HG02588 (cell line): ENCODE measurements around the gene RCOR1.
"Not testable (repeated sequence)": the region's sequence is repeated elsewhere in the genome, so short reads cannot be mapped to it uniquely, and the experiment has no call there.

Experiments
- ATAC-seq: cut with Tn5 transposase; IDR thresholded peaks from one replicate; pipeline ENCODE4 v1.9.1; 2021; ENCODE audit warnings: mild to moderate bottlenecking, moderate library complexity; ENCODE audit not compliant: unreplicated experiment

RCOR1 gene

DNA sequence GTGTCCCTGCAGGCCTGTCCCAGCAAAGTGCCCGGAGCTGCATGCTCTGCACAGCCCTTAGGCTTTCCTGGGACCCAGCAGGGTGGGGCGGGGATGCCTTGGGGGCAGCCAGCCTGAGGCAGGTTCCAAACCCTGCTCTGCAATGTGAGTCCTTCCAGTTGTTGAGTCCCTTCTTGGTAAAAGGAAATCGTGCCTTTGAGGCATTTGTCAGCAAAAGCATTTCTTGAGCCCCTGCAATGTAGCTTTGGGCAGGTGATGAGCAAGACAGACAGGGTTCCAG, 146.7 kb downstream of the RCOR1 start:
- no peak for ATAC-seq

DNA sequence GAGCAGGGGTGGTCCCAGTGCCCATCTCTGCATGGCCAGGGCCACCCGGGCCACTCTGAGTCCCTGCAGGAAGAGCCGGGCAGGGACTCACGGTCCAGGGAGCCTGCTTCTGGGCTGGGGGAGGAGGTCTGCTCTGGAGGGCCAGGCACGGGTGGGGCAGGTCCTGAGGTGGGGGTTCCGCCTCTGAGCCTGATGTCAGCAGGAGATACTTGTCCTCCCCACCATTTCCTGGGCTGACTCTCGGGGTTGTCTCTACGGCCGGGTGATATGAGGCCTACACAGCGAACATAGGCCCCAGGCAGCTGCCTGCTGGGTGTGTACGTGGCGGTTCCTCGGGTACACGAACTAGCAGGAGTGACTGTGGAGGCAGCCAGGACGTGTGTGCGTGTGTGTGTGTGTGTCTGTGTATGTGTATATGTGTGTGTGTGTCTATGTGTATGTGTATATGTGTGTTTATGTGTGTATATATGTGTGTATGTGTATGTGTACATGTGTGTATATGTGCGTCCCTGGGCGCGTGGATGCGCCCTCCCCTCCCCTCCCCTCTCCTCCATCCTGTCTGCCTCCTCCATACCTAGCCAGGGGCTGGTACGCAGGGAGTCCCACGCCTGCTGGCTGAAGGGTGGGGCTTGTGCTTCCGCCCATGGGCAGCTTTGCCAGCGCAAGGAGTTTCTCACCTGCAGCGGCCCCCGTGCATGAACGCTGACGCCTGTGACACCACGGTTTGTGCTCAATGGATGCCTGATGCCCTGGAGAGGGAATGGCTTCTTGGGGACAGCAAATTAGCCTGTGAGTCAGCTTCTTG, 154.4 kb downstream of the RCOR1 start:
- ATAC-seq, result no peak

DNA sequence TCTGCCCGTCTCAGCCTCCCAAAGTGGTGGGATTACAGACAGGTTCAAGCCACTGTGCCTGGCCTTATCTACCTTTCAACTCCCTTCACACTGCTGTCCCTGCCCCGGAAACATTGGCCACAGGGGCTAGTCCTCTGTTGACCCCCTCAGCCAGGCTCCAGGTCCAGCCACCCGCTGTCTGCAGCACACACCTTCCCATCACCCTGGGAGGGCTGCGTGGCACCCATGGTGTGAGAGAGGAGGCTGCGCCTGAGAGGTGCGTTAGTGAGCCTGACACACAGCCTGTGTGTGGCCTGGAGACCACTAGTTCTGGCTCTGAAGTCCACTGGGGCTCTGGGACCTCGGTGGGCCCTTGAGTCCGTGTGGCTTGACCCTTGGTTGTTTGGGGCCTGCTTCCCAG, 156.4 kb downstream of the RCOR1 start:
- ATAC-seq, result no peak

DNA sequence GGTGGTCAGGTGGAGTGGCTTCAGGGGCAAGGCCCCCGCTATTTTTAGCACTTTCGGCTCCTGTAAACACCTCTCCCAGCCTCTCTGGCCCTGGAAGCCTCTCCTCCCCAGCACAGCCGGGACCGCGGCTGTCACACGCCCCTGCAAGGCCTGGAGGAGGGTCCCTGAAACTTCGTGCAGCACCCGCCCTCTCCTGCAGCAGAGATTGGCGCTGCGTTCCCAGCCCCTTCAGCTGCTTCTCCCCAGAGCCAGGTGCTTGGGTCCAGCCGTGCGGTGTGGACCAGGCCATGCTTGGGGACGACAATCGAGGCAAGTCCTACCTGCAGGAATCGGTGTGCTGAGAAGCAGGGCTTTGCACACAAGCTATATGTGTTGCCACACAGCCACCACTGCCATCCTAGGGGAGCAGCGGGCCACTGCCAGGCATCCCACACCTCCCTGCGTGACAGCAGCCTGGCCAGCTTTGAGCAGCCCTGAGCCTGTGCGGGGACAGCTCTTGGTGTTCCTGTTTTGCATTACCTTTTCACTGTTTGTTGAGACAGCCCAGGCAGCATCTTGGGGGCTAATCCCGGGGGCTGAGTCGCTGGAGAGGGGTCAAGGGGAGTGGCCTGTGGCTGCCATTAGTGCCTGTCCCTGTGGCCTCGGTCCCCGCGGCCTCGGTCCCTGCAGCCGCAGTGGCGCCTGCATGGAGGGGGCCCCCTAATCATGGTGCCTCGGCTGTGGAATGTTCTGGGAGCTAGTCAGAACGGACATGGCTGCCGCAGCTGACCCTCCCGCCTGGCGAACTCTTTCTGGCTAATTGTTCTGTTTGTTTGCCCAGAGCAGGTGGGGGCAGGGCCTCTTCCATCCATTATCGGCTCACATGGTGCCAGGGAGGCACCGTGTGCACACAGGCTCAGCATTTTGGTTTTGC, 157.2 kb downstream of the RCOR1 start:
- ATAC-seq, result no peak

DNA sequence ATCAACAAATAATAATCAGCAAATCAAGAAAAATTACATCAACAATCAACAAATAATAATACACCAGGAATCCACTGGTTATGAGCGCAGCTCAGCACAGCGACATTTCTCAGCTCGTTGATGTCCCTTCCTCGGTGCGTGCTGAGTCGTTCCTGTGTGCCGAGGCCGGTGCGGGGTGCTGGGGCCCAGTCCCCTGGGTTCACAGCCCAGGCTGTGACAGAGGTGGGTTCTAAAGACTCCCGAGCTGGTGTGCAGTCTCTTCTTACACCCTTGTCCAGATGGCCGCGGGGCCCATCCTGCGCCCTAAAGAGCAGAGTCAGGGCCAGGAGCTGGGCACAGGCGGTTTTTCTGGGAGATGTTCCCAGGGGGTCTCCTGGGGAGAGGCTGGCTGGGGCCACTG, 157.9 kb downstream of the RCOR1 start:
- ATAC-seq, result no peak

DNA sequence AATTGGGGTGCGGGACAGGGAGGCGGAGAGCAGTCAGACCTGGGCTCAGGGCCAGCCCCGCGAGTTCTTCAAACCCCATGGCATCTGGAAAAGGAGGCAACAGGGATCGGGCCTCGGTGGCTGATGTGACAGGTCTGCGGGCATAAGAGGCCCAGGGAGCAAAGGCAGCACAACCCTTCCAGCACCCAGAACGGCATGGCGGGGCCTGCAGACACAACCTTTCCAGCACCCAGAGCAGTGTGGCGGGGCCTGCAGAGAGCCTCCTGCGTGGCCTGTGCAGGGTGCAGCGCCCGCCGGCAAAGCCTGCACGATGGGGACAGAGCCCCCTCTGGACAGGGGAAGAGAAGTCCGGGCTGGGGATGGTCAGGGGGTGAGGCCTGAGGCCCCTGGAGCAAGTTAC, 158.6 kb downstream of the RCOR1 start:
- no peak for ATAC-seq

DNA sequence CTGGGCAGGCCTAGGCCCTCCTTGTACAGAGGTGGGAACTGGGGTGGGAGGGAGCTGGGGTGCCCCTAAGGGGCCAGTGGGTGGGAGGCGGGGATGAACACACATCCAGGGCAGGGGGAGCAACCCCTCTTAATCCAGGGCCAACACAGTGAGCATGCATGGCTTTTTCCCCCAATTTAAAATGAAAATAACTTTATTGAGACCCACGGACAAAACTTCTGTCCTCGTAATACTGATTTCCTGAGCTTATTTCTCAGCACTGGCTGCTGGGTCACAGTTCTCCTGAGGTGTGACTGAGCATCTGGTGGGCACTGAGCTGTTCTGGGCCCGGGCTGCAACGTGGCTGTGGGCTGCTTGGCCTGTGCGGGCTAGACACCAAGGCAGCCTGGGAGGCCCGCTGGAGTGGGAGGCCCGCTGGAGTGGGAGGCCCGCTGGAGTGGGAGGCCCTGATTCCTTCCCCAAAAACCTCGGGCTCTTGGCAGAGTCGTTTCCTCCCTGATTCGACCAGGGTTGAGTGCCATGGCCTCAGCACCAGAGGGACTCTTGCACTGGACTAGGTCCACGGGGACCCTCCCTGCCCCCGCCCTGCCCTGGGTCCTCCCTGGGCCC, 159.9 kb downstream of the RCOR1 start:
- no peak for ATAC-seq

DNA sequence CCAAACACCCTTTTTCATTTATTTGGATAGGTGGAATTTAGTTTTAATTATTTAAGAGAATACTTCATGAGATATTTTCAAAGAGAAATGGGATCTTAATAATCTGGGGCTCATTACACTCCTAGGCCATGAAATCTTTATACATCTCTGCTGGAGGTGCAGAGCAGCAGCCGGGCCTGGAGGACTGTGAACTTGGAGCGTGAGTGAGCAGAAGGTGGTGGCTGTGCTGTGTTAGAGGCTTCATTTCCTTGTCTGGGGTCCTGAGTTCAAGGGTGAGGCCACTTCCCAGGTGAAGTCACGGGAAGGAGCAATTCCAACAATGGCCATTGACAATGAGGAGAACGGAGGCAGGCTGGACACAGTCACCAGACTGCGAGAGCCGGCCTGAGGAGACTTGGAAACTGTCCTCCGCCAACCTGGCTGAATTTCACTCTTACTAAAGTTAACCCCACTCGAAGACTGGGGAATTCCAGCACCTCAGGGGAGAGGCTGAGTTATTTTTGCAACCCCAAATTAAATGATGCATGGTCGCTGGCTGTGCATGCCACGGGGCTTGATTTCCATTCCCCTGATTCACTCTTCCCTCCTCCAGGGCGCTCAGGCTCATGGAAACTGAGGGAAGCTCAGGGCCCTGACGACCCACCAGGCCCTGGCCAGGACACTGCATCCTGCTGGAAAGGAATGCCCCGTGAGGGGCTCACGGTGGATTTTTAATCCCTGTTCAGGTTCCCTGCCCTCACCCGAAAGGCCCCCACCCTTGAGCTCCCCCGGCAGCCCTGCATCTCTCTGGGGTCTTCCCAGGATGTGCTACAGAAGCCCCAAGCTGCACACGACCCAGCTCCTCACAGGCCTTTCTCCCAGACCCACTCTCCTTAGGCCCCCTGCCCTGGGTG, 162.2 kb downstream of the RCOR1 start:
- no peak for ATAC-seq

DNA sequence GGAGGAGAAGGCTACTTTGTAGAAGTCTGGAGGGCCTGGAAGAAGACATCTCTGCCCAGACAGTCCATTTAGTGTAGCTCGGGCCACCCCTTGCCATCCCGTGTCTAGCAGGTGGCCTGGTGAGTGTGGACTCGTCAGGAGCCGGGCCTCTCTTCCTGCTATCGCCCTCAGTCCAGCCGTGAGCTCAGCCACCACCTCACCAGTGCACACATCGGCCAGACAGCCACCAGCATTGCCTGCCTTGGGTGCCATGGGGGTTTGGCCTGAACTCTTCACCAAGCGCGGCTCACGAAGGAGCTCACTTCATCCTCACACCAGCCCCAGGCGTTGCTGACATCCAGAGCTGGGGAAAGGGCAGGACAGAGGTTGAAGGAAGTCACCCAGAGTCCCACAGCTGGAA, 165.2 kb downstream of the RCOR1 start:
- ATAC-seq, result no peak

DNA sequence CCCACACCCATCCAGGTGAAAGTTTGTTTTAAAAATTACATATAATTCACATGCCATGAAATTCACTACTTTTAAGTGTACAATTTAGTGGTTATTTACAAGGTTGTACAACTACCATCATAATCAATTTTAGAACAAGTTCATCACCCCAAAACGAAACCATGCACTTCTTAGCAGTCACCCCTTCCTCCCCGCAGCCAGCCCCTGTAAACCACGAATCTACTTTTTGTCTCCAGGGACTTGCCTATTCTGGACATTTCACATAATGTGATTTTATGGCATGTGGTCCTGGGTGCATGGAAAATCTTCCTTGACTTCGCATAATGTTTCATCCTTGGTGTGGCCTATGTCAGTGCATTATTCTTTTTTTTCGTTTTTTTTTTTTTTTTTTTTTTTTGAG, 165.6 kb downstream of the RCOR1 start:
- no peak for ATAC-seq

DNA sequence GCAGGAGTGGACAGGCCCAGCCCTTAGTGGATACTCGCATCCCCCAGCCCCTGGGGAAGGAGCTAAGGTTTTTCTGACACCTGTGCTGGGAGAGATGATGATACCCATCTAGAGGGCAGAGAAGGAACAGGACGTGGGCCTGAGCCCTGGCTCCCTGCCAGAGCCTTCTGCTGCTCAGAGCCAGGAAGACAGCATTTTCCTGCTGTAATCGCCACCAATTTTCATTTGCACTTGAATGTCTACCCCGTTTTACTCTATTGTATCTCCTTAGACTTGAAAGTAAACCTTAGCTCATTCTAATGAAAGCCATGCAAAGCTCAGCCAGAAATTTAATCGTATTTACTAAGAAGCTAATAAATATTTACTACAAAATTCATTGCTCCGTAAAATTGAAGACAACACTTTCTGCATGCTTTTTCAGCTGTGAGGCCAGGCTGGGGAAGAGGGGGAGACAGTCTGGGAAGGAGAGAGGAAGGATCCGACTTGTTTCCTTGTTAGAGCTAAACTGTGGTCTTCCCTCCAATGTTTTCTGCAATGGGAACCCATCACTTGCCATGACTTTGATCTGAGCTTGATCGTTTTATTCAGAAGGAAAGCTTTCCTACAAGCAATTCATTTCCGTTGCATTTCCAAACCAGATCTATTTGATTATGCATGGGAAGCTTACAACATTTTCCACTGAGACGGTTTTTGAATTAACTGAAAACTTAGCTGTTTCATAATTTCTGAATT, 167.2 kb downstream of the RCOR1 start:
- no peak for ATAC-seq

DNA sequence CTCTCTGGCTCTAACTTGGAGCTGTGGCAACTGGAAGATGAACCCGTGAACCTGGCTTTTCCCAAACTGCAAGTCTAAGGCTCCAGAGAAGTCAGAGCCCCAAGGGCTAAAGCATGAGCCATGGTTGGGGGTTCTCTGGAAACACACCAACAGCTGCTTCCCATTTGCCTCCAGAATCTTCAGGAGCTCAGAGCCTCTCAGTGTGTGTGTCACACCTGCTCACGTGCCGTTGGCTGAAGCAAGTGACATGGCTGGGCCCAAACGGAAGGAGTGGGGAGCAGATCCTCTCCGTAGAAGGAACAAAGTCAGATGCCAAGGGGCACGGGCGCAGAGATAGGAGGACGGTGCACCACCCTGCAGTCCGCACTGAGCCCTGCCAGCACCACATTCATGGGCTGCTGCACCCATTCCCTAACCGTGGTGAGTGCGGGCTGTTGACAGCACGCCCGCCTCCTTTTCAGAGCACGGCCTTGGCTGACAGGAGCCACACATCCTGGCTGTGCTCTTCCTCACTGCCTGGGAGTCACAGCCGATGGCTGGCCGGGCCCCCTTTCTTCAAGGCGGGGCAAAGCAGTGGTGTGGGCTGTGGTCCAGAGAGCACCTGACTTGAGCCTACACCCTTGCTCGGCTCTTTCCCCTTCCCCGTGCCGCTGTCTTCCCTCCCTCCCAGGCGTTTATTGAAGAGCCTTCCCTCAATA, 168.2 kb downstream of the RCOR1 start:
- no peak for ATAC-seq

DNA sequence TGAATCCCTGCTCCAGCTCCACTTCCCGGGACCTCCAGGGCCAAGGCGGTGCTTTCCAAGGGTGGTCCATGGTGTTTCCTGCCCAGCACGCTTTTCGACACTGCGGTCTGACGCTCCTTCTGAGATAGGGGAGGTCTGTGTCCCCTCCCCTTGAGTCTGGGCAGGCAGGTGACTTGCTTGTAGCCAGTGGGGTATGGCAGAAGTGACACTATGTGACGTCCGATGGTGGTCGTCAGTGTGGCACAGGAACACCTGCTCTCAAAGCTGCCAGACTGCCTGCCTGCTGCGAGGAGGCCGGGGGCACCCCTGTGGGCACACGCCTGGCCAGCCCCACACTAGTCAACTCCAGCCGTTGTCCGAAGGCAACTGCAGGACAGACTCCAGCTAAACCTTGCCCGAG, 168.8 kb downstream of the RCOR1 start:
- no peak for ATAC-seq

DNA sequence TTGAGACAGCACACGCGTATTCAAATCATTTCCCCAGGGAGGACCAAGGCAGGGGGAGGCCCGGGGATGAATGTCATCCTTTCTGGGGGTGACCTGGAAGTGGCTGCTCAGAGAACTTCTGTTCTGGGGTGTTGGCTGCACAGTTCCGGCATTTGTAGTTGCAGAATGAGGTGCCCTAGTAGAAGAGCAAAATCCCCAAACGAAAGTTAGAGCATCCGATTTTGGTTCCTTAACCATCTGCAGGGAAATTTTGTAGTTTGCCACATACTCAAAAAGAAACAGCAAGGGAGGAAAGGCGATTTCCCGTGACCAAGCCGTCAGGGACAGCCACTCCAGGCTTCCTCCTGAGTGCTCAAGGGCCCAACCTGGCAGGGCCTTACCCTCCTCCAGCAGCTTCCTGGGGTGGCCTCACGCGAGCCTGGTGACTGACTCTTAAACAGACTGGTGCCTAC, 171.8 kb downstream of the RCOR1 start:
- peak; percentile 62 for ATAC-seq

DNA sequence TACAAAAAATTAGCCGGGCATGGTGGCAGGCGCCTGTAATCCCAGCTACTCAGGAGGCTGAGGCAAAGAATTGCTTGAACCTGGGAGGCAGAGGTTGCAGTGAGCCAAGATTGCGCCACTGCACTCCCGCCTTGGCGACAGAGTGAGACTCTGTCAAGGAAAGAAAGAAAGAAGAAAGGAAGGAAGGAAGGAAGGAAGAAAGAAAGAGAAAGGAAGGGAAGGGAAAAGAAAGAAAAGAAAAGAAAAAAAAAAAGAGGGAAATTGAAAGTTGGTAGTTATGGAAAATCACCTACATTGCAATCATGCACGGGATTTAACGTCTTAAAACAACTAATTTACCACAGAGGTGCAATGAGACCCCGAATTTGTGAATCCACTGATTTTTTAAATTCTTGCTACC, 173.3 kb downstream of the RCOR1 start:
- not testable (repeated sequence) for ATAC-seq

DNA sequence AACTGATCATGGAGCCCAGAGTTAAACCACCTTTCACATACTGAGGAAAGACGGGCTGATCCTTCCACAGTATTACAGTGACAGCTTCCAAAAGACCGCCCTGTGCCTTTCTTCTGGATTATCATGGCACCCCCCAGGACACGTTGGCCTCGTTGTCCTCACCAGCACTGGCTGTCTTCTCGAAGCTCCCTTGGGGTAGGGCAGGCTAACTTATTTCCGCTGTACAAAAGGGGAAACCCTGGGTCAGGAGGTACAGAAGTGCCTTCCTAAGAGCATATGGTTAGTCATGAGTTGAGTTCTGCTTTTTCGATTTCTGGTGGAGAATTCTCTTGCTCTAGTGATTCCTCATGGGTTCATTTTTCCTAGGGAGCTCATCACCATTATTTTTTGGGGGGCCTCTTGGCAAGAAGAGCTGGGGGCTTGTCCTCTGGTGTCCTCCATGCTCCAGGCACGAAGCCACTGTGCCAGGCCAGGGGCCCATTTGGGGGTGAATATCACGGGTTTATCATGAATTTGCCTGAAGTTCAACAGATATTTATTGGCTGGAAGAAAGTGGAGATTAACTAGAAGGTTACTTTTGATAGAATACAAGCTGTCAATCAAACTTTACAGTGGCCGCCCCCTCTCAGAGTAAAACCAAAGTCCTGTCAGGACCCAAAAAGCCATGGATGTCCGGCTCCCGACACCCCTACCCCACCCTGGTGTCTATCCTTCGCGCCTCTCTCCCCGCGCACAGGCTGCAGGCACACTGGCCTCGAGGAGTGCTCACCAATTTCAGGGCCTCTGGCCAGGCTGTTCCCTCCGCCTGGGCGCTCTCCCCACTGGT, 176.0 kb downstream of the RCOR1 start:
- no peak for ATAC-seq

DNA sequence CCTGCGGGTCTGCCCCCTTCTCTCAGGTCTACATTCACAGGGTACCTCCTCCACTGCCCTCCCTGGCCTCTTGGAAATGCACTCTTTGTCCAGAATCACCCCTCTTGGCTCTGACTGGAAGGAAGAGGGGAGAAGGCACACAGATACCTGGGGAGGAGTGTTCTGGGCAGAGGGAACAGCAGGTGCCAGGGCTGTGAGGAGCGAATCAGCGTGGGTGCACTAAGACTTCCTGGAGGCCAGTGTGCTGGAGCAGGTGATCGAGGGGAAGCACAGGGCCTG, 176.5 kb downstream of the RCOR1 start:
- ATAC-seq, result no peak

DNA sequence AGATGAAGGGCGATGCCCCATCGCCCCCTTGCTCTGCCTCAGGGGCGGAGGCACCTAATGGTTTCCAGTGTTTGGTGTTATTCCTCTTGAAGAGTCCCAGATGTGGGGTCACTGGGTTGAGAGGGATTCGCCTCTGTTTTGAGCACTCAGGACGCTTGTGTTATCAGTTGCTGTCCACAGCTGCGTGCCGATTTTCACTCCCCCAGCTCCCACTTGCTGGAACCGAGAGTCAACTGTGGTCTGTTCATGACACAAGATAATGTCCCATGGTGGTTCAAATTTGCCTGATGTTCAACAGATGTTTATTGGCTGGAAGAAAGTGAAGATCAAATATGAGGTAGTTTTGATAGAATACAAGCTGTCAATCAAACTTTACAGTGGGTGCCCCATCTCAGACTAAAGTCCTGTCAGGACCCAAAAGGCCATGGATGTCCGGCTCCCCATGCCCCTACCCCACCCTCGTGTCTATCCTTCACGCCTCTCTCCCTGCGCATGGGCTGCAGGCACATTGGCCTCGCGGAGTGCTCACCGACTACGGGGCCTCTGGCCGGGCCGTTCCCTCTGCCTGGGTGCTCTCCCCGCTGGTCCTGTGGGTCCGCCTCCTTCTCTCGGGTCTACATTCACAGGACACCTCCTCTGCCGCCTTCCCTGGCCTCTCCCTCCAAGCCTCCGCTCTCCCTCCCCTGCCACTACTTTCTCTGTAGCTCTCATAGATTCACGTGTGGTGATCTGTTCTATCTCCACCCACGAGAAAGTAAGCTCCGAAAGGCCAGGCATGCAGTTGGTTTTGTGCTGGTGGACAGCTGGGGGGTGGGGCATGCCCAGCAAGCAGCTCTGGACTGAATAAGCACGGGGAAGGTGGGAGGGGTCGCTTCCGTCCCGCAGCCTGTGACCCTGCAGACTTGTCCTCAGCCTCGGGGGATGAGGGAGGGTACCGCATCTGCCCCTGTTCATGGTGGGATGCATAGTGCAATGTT, 178.0 kb downstream of the RCOR1 start:
- no peak for ATAC-seq
